ENCODE measurements around the gene ATXN1.
A peak's percentile ranks its signal among the peaks of the same experiment; 100 is the strongest.
"Not testable (repeated sequence)": the region's sequence is repeated elsewhere in the genome, so short reads cannot be mapped to it uniquely, and the experiment has no call there.

The ATXN1 gene

DNA sequence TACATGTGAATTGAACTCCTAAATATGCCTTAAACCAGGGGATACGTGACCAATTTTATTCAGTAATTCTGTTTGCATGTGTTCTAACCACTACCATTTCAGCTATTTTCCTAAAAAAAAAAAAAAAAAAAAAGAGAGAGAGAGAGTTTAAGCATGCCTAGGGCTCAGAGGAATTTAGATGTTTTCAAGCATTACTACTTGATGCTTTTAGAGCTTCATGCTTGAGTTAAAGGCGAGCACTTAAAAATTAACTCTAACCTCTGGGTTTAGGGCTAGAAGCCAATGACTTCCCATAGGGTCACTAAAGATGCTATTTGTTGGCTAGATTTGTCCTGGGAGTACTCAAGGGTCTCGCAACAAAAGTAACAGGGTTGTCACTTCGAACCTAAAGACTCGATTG is 217.7 kb downstream of the ATXN1 start:
- ChIA-PET CTCF (interaction anchor here (1.2 to 2.6 kb wide), 4 partner anchors 10 to 23 kb away, joined by 3 to 8 read pairs (median 4); no protein-coding TSS in a partner anchor), POLR2A (interaction anchor here (0.6 kb wide), 1 partner anchor 576 kb away, joined by 6 read pairs; no protein-coding TSS in a partner anchor)
- DNase-seq (ENCODE audit: extremely low spot score): no peak
- TF ChIP-seq, protein P1, sequence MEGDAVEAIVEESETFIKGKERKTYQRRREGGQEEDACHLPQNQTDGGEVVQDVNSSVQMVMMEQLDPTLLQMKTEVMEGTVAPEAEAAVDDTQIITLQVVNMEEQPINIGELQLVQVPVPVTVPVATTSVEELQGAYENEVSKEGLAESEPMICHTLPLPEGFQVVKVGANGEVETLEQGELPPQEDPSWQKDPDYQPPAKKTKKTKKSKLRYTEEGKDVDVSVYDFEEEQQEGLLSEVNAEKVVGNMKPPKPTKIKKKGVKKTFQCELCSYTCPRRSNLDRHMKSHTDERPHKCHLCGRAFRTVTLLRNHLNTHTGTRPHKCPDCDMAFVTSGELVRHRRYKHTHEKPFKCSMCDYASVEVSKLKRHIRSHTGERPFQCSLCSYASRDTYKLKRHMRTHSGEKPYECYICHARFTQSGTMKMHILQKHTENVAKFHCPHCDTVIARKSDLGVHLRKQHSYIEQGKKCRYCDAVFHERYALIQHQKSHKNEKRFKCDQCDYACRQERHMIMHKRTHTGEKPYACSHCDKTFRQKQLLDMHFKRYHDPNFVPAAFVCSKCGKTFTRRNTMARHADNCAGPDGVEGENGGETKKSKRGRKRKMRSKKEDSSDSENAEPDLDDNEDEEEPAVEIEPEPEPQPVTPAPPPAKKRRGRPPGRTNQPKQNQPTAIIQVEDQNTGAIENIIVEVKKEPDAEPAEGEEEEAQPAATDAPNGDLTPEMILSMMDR (IDR thresholded peaks at IDR 0.05; ENCODE audit: control extremely low read depth, extremely low read depth, low read depth, missing control alignments): no peak

DNA sequence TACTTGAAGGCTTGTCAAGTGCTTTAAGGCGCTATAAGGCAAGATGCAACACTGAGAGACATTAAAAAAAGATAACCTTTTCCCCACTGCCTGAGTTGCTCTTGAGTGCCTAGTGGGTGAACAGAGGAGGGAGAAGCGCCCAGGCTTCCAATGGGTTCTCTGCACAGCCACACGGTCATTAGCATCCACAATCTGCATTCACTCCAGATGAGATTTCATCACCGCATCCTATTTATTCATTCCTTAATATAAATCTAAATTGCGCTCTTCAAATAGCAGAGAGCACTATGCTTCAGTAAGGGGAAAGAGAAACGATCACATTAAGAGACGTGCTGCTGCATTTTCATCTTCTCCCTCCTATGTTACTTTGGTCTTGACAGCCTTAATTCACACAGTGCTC is 219.2 kb downstream of the ATXN1 start:
- POLR2A ChIA-PET: no interaction called here

DNA sequence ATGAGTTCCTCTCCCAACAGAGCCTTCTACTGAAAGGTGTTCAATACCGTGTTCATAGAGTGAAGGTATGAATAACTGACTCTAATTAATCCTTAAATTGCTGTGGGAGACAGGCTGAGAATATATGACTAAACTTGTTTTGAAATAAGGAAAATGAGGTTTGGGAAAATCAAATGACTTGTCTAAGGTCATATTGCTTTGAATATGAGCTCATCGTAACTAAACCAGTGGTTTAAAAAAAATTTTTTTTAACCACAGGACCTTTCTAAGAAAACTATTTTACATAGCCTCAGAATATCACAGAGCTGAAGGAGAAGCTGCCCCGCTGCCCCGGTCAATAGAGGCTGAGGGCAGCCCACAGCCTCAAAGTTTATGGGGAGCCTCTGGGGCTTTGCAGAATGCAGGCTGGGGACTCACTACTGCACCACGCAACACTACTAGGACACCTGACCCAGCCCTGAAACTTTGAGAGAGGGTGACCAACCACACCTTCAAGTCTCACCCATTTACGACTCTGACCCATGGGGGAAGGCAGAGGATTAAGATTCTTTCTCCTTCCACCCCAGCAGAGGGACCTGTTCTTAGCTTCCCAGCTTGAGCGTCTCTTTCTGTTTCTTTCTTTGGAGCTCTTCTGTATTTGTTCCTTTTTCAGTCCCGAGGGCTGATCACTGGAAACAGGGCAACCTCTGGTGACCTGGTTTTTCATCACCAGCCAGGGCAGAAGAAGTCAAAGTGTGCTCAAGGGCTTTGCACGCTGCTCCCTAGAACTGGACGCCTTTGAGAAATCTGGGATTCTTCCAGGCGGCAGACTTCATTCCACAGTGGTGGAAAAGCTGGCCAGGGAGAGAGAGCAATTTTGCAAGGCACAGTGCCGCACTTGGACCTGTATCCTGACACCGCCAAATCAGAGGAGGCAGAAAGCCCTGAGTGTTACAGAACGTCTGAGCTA is 220.2 kb downstream of the ATXN1 start:
- TF ChIP-seq, protein P1 (IDR thresholded peaks at IDR 0.05; ENCODE audit: control extremely low read depth, extremely low read depth, low read depth, missing control alignments): no peak
- POLR2A ChIA-PET: interaction anchor here (0.6 kb wide), 1 partner anchor 31 kb away, joined by 3 read pairs; no protein-coding TSS in a partner anchor
- peak; percentile 45 for DNase-seq (ENCODE audit: extremely low spot score)
- CTCF ChIA-PET: interaction anchor here (0.7 to 2.2 kb wide), 11 partner anchors 19 to 241 kb away, joined by 3 to 14 read pairs (median 4); partner anchors contain the start of gene ATXN1

More for the DNA sequence above, 219.2 kb downstream of the ATXN1 start:
- TF ChIP-seq, protein P1 (IDR thresholded peaks at IDR 0.05; ENCODE audit: control extremely low read depth, extremely low read depth, low read depth, missing control alignments): no peak
- no peak for DNase-seq (ENCODE audit: extremely low spot score)
- CTCF ChIA-PET: interaction anchor here (1.2 to 2.2 kb wide), 6 partner anchors 26 to 240 kb away, joined by 3 to 14 read pairs (median 4); partner anchors contain the start of gene ATXN1

DNA sequence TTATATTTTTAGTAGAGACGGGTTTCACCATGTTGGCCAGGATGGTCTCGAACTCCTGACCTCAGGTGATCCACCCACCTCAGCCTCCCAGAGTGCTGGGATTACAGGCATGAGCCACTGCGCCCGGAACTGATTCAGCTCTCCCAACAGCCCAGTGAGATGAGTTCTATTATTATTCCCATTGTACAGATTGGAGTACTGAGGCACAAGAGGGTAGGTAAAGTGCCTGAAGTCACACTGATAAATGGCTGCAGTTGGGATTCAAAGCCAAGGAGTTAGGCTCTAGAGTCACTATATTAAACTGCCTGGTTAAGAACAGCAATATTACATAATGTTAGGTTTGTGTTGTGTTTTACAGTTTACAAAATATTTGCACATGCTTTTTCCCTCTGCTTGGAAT is 220.9 kb downstream of the ATXN1 start:
- CTCF ChIA-PET: interaction anchor here (1.4 to 2.2 kb wide), 7 partner anchors 24 to 241 kb away, joined by 3 to 14 read pairs (median 4); no protein-coding TSS in a partner anchor
- DNase-seq (ENCODE audit: extremely low spot score); POLR2A ChIA-PET: not testable (repeated sequence)

DNA sequence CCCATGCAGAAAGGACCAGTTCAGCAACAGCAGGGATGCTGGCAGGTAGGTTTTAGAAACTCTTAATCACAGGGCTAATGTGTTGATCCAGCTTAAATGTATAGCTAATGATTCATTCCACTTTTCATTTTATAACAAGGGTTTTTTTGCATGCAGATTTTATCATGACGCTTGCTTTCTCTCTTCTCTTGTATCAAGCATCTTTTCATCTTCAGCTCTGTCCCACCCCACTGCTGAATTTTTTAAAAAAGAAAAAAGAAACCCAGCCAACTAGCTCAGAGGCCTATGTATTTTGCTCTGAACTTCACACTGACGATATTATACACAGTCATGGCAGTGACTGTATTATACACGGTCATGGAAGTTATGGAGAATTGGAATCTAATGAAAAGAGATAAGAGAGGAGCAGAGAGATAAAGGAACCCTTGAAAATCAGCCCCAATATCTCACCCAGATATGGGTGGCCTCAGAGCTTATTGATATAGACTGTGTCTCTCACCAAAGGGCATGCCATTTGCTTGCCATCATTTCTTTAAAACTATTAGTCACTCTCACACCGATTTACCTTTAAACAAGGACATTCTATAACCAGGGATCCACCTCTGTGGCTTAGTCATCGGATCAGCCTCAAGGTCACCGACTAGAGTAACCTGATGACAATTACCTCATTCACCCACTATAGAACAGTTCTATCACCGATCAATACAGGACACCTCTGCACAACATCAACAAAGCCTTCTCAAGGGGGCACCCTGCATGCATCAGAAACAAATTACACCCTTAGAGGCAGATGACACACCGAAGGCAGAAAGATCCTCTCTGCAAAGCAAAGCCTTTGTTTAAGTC is 222.0 kb downstream of the ATXN1 start:
- no peak for DNase-seq (ENCODE audit: extremely low spot score)
- ChIA-PET CTCF (interaction anchor here (0.9 kb wide), 2 partner anchors 17 to 28 kb away, joined by 3 to 4 read pairs; no protein-coding TSS in a partner anchor), POLR2A (no interaction called here)
- TF ChIP-seq, protein P1 (IDR thresholded peaks at IDR 0.05; ENCODE audit: control extremely low read depth, extremely low read depth, low read depth, missing control alignments): no peak

DNA sequence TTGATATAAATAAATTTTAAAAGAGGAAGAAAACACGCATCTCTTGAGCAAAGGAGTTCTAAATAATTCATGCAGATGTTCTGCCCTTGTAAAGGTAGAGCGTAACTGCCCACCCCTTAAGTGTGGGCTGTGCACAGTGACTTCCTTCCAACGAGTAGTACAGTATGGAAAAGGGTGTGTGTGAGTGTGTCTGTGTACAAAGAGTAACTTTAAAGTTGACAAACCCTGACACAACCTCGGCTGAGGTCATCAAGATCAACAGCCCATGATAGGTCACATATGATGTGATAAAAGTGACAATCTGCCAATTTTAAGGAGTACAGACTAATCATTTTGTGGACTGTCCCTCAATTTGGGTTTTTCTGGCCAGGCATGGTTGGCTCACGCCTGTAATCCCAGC is 225.7 kb downstream of the ATXN1 start:
- no peak for DNase-seq (ENCODE audit: extremely low spot score)
- CTCF ChIA-PET: interaction anchor here (0.6 to 1.6 kb wide), 3 partner anchors 24 to 228 kb away, joined by 3 read pairs; no protein-coding TSS in a partner anchor
- POLR2A ChIA-PET: no interaction called here
- TF ChIP-seq, protein P1 (IDR thresholded peaks at IDR 0.05; ENCODE audit: control extremely low read depth, extremely low read depth, low read depth, missing control alignments): no peak

Measured in GM10248 (cell line).